B cell (primary cell): Measurements from ENCODE around the gene IKBKG. TPM values are rescaled to one million over a fixed set of nuclear protein-coding genes. Genes with fewer than 3 reads are reported as not detected.

Experiments
- ATAC-seq: fragments of 200-7000 bp; cut with Tn5 transposase; one replicate; pipeline ENCODE4 v1.10.0; 2021; ENCODE audit warnings: low read depth, mild to moderate bottlenecking, moderate number of reproducible peaks, moderate library complexity
- CTCF ChIA-PET: fragments of 350-600 bp; sonication (Branson Sonifier 250); formaldehyde crosslinking; loops from one replicate; lab custom pipeline; 2021; ENCODE audit warnings: antibody characterized with exemption, inconsistent platforms; lab: Charles Lee
- POLR2A ChIA-PET: fragments of 350-600 bp; sonication (Branson Sonifier 250); formaldehyde crosslinking; loops from one replicate; lab custom pipeline; 2021; ENCODE audit warnings: antibody characterized with exemption; lab: Charles Lee
- DNase-seq: peaks from one replicate; pipeline ENCODE4 v3.0.0; 2013
- H2AFZ ChIP-seq: 2 replicates; pipeline ENCODE4 v1.6.1; 2012; ENCODE audit warnings: mild to moderate bottlenecking, low read depth, low read length; ENCODE audit not compliant: insufficient read depth, poor library complexity, severe bottlenecking
- H3K27ac ChIP-seq, 2 donors: 1 replicate in 1 of 2; 2 replicates in 1 of 2; pipeline ENCODE4 v1.5.1; 2012 to 2013; ENCODE audit warnings: low read length in 2 of 2, mild to moderate bottlenecking in 2 of 2, moderate library complexity in 1 of 2
- H3K27me3 ChIP-seq, 4 experiments: fragments of 200-600 bp in 1 of 4; sonication (generic) in 1 of 4; replicated peaks in 1 of 4; 1 replicate in 2 of 4; 2 replicates in 2 of 4; pipeline versions ENCODE4 v1.6.1 to v1.7.0; 2013 to 2016; ENCODE audit warnings: low read length in 3 of 4, mild to moderate bottlenecking in 2 of 4, mixed read lengths in 1 of 4, moderate library complexity in 1 of 4; ENCODE audit not compliant: insufficient read depth in 4 of 4, control insufficient read depth in 3 of 4; ENCODE audit errors: control extremely low read depth in 1 of 4
- H3K36me3 ChIP-seq, 2 experiments: replicated peaks in 1 of 2; 1 replicate in 1 of 2; 2 replicates in 1 of 2; pipeline versions ENCODE4 v1.6.1 to v1.7.1; 2013; ENCODE audit warnings: low read length in 1 of 2; ENCODE audit not compliant: insufficient read depth in 2 of 2, control insufficient read depth in 1 of 2; ENCODE audit errors: control extremely low read depth in 1 of 2, extremely low read depth in 1 of 2
- H3K4me1 ChIP-seq, 2 donors: fragments of 200-600 bp in 1 of 2; sonication (generic) in 1 of 2; 1 replicate in 1 of 2; 2 replicates in 1 of 2; pipeline versions ENCODE4 v1.5.1 to v1.6.1; 2013 to 2017; ENCODE audit warnings: low read length in 2 of 2; ENCODE audit not compliant: control insufficient read depth in 2 of 2, insufficient read depth in 2 of 2
- H3K4me2 ChIP-seq: replicated peaks from 2 replicates; pipeline ENCODE3; 2012; ENCODE audit warnings: mild to moderate bottlenecking, low read depth, low read length; ENCODE audit not compliant: poor library complexity, severe bottlenecking
- H3K4me3 ChIP-seq, 5 experiments: fragments of 200-600 bp in 1 of 5; sonication (generic) in 1 of 5; 1 replicate in 3 of 5; 2 replicates in 2 of 5; pipeline versions ENCODE4 v1.5.1 to v1.7.0; 2011 to 2016; ENCODE audit warnings: low read length in 4 of 5, mild to moderate bottlenecking in 4 of 5, low read depth in 2 of 5, control low read depth in 1 of 5, moderate library complexity in 1 of 5; ENCODE audit not compliant: insufficient read depth in 1 of 5; ENCODE audit errors: control extremely low read depth in 1 of 5, extremely low read depth in 1 of 5
- H3K79me2 ChIP-seq: fragments of 200-600 bp; sonication (generic); one replicate; pipeline ENCODE4 v1.6.0; 2016; ENCODE audit warnings: low read length; ENCODE audit not compliant: control insufficient read depth, insufficient read depth
- H3K9ac ChIP-seq: fragments of 200-600 bp; sonication (generic); 2 replicates; pipeline ENCODE4 v1.6.1; 2017; ENCODE audit warnings: mild to moderate bottlenecking, low read length, moderate library complexity
- H3K9me3 ChIP-seq, 3 donors: one replicate each; pipeline versions ENCODE4 v1.6.1 to v1.7.1; 2013; ENCODE audit warnings: low read length in 2 of 3; ENCODE audit not compliant: control insufficient read depth in 2 of 3, insufficient read depth in 1 of 3; ENCODE audit errors: control extremely low read depth in 1 of 3
- H4K20me1 ChIP-seq: 2 replicates; pipeline ENCODE4 v1.6.0; 2012; ENCODE audit warnings: mild to moderate bottlenecking, low read length; ENCODE audit not compliant: insufficient read depth, control insufficient read depth, poor library complexity, severe bottlenecking
- H3K27ac Mint-ChIP-seq: one replicate; pipeline ENCODE4 v1.8.0; 2021; ENCODE audit warnings: mixed read lengths
- H3K27me3 Mint-ChIP-seq: one replicate; pipeline ENCODE4 v1.8.0; 2021; ENCODE audit warnings: mixed read lengths
- H3K4me1 Mint-ChIP-seq: one replicate; pipeline ENCODE4 v1.8.0; 2021; ENCODE audit warnings: mixed read lengths
- H3K4me3 Mint-ChIP-seq: one replicate; pipeline ENCODE4 v1.8.0; 2021; ENCODE audit warnings: mixed read lengths
- H3K9me3 Mint-ChIP-seq: one replicate; pipeline ENCODE4 v1.8.0; 2022; ENCODE audit warnings: mixed read lengths; ENCODE audit not compliant: insufficient read depth
- EZH2 ChIP-seq: IDR thresholded peaks from 2 replicates; pipeline ENCODE4 v1.6.1; 2012; ENCODE audit warnings: borderline replicate concordance, low read depth, mild to moderate bottlenecking, moderate library complexity, low read length; ENCODE audit not compliant: insufficient read depth, poor library complexity, severe bottlenecking
- WGBS: methylation state at CpG from one replicate; pipeline ENCODE4 v1.1.5; 2013; ENCODE audit warnings: missing lambda C conversion rate; ENCODE audit not compliant: insufficient coverage; 5-methylcytosine and 5-hydroxymethylcytosine counted together
- intact Hi-C: fragments of 100-400 bp; cut with micrococcal nuclease; formaldehyde crosslinking; loops from one replicate; pipeline ENCODE4 v1.10.0; 2022
- polyA plus RNA-seq: library from polyadenylated mRNA; depleted of rRNA; stranded (reverse); fragments of >200 nt; gene quantifications from 2 replicates; pipeline ENCODE4 v1.2.3, GENCODE V29; 2012
- total RNA-seq, 2 donors: library from RNA; stranded (reverse); fragments of 120-200 nt in 1 of 2; gene quantifications; 1 replicate in 1 of 2; 2 replicates in 1 of 2; pipeline versions ENCODE4 v1.2.3 to v1.2.4, GENCODE V29; 2013 to 2022
- TF ChIP-seq, protein P1 (sequence below): fragments of 200-600 bp; IDR thresholded peaks from one replicate; pipeline ENCODE4 v1.8.0; 2022; ENCODE audit warnings: antibody characterized with exemption, mild to moderate bottlenecking

Gene IKBKG
- total and polyA plus RNA-seq, 2 donors (not counting 1 experiment from before 2014, with no cell fraction given) = 46.7 to 65.1 TPM

DNA sequence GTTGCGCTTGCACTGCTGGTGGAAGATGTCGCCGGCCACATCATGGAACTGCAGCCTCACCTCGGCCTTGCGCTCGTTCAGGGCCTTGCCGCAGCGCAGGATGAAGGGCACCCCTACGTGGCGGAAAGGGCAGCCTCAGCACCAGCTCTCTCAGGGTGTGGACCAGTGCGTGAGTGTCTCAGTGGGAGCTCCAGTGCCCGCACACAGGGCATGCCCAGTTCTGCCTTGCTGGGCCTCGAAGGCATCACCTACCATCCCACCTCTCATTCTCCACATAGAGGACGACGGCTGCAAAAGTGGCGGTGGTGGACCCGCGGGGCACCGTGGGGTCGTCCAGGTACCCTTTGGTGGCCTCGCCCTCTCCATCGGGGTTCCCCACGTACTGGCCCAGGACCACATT is 14.7 kb upstream of the IKBKG start:
- CTCF ChIA-PET = interaction anchor here (0.7 to 5.7 kb wide), 4 partner anchors 14 to 519 kb away, joined by 3 to 45 read pairs (median 10); partner anchors contain the start of genes FLNA and RPL10
- Histone ChIP-seq H3K36me3 (peaks cover 0 to 18% of the 10 kb centered on the region in 2 experiments), H3K9me3 (no peaks in the 10 kb centered on the region), H3K9ac (no peak overlapping the region), H3K4me1 (peaks cover 4 to 10% of the 10 kb centered on the region in 2 donors), H4K20me1 (no peaks in the 10 kb centered on the region), H3K4me3 (no peak overlapping the region), H3K79me2 (peaks cover 9% of the 10 kb centered on the region), H3K4me2 (no peak overlapping the region), H2AFZ (no peak overlapping the region), H3K27ac (no peak overlapping the region), H3K27me3 (no peaks in the 10 kb centered on the region)
- intact Hi-C loops = no loop called here
- POLR2A ChIA-PET = interaction anchor here (3.0 kb wide), 1 partner anchor 134 kb away, joined by 11 read pairs; the partner anchor contains the start of gene RPL10
- Mint-ChIP-seq H3K9me3 (no peaks in the 10 kb centered on the region), H3K27ac (peak overlapping the region; percentile 15), H3K27me3 (no peaks in the 10 kb centered on the region), H3K4me1 (peaks cover 5% of the 10 kb centered on the region), H3K4me3 (no peak overlapping the region)
- WGBS = 97% methylated on average over 21 of the region's 23 CpGs
- DNase-seq (no peak), ATAC-seq (no peak)
- TF ChIP-seq EZH2 = no peak
- TF ChIP-seq, protein P1, sequence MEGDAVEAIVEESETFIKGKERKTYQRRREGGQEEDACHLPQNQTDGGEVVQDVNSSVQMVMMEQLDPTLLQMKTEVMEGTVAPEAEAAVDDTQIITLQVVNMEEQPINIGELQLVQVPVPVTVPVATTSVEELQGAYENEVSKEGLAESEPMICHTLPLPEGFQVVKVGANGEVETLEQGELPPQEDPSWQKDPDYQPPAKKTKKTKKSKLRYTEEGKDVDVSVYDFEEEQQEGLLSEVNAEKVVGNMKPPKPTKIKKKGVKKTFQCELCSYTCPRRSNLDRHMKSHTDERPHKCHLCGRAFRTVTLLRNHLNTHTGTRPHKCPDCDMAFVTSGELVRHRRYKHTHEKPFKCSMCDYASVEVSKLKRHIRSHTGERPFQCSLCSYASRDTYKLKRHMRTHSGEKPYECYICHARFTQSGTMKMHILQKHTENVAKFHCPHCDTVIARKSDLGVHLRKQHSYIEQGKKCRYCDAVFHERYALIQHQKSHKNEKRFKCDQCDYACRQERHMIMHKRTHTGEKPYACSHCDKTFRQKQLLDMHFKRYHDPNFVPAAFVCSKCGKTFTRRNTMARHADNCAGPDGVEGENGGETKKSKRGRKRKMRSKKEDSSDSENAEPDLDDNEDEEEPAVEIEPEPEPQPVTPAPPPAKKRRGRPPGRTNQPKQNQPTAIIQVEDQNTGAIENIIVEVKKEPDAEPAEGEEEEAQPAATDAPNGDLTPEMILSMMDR = no peak
